Right atrium auricular region (tissue), 2 donors: Measurements from ENCODE around the gene USP31. TPM values are rescaled to one million over a fixed set of nuclear protein-coding genes. Genes with fewer than 3 reads are reported as not detected.

ENCODE experiments used
- DNase-seq: peaks from one replicate; pipeline ENCODE4 v3.0.0-alpha.2; 2019; ENCODE audit warnings: low spot score
- H3K27ac ChIP-seq, 2 donors: fragments of 200-600 bp; sonication (generic); 1 replicate in 1 of 2; 2 replicates in 1 of 2; pipeline ENCODE4 v1.5.1; 2016 to 2019
- H3K27me3 ChIP-seq, 2 donors: fragments of 200-600 bp; sonication (generic); one replicate each; pipeline versions ENCODE4 v1.5.1 to v1.6.0; 2017 to 2019
- H3K36me3 ChIP-seq: fragments of 200-600 bp; sonication (generic); one replicate; pipeline ENCODE4 v1.5.1; 2016
- H3K4me1 ChIP-seq, 2 donors: fragments of 200-600 bp; sonication (generic); one replicate each; pipeline versions ENCODE4 v1.5.1 to v1.6.0; 2017 to 2019
- H3K4me3 ChIP-seq, 2 donors: fragments of 200-600 bp; sonication (generic); 1 replicate in 1 of 2; 2 replicates in 1 of 2; pipeline ENCODE4 v1.5.1; 2017 to 2019; ENCODE audit warnings: mild to moderate bottlenecking in 1 of 2, moderate library complexity in 1 of 2
- H3K9me3 ChIP-seq, 2 donors: fragments of 200-600 bp; sonication (generic); one replicate each; pipeline ENCODE4 v1.5.1; 2019
- CTCF ChIP-seq, 2 donors: fragments of 200-600 bp; sonication (generic); IDR thresholded peaks; one replicate each; pipeline ENCODE4 v1.5.1; 2019; ENCODE audit warnings: antibody characterized with exemption in 2 of 2
- total RNA-seq, 2 donors: library from RNA; depleted of rRNA; stranded (reverse); fragments of >200 nt; gene quantifications; one replicate each; pipeline ENCODE4 v1.1.0, GENCODE V29; 2016

The USP31 gene
- total RNA-seq, 2 donors from 2014 or later: 19.7 to 29.0 TPM

- peaks cover 0 to 28% of the 10 kb centered on the region in 2 donors for H3K9me3 ChIP-seq
- peak overlapping the region; percentile 8 to 33 for H3K4me3 ChIP-seq
- no peaks in the 10 kb centered on the region for H3K27me3 ChIP-seq
- peak overlapping the region; percentile 80 to 94 for H3K27ac ChIP-seq
- DNase-seq: no peak
- no peak for TF ChIP-seq CTCF (IDR thresholded peaks at IDR 0.05)
- H3K4me1 ChIP-seq: peaks cover 0 to 61% of the 10 kb centered on the region in 2 donors
- no peaks in the 10 kb centered on the region for H3K36me3 ChIP-seq
Measured at GRCh38 chr16:23132775-23133463, 16.3 kb downstream of the USP31 start.

GRCh38 chr16:23131931-23132621, 17.2 kb downstream of the USP31 start:
- Histone ChIP-seq H3K36me3 (no peaks in the 10 kb centered on the region), H3K27ac (peak overlapping the region; percentile 80 to 94), H3K4me3 (peak overlapping the region in 1 of 2 donors; percentile 33), H3K27me3 (no peaks in the 10 kb centered on the region), H3K4me1 (peaks cover 0 to 63% of the 10 kb centered on the region in 2 donors), H3K9me3 (peaks cover 0 to 20% of the 10 kb centered on the region in 2 donors)
- TF ChIP-seq CTCF (IDR thresholded peaks at IDR 0.05): no peak
- DNase-seq: no peak

- Histone ChIP-seq H3K27me3 (no peaks in the 10 kb centered on the region), H3K9me3 (peaks cover 0 to 14% of the 10 kb centered on the region in 2 donors), H3K4me1 (peaks cover 0 to 63% of the 10 kb centered on the region in 2 donors), H3K36me3 (no peaks in the 10 kb centered on the region), H3K27ac (peak overlapping the region; percentile 80 to 94), H3K4me3 (no peak overlapping the region)
- no peak for DNase-seq
- TF ChIP-seq CTCF (IDR thresholded peaks at IDR 0.05): no peak
Measured at GRCh38 chr16:23131436-23131835, 17.8 kb downstream of the USP31 start.

GRCh38 chr16:23131036-23131435, 18.2 kb downstream of the USP31 start:
- no peak for DNase-seq
- Histone ChIP-seq H3K4me1 (peaks cover 0 to 63% of the 10 kb centered on the region in 2 donors), H3K27me3 (no peaks in the 10 kb centered on the region), H3K27ac (peak overlapping the region; percentile 80 to 94), H3K36me3 (no peaks in the 10 kb centered on the region), H3K9me3 (peaks cover 0 to 10% of the 10 kb centered on the region in 2 donors), H3K4me3 (no peak overlapping the region)
- no peak for TF ChIP-seq CTCF (IDR thresholded peaks at IDR 0.05)

GRCh38 chr16:23129686-23130085, 19.6 kb downstream of the USP31 start:
- Histone ChIP-seq H3K27me3 (no peaks in the 10 kb centered on the region), H3K4me1 (peaks cover 0 to 76% of the 10 kb centered on the region in 2 donors), H3K36me3 (no peaks in the 10 kb centered on the region), H3K27ac (peak overlapping the region; percentile 80 to 94), H3K9me3 (no peaks in the 10 kb centered on the region), H3K4me3 (no peak overlapping the region)
- DNase-seq: no peak
- TF ChIP-seq CTCF (IDR thresholded peaks at IDR 0.05): no peak
